GM18873 (cell line): Measurements from ENCODE around the gene KRTAP27-1.

Experiments used
- ATAC-seq: cut with Tn5 transposase; IDR thresholded peaks from one replicate; pipeline ENCODE4 v1.9.1; 2021; ENCODE audit warnings: mild to moderate bottlenecking, moderate library complexity, moderate number of reproducible peaks; ENCODE audit not compliant: unreplicated experiment, low FRiP score

The KRTAP27-1 gene

DNA sequence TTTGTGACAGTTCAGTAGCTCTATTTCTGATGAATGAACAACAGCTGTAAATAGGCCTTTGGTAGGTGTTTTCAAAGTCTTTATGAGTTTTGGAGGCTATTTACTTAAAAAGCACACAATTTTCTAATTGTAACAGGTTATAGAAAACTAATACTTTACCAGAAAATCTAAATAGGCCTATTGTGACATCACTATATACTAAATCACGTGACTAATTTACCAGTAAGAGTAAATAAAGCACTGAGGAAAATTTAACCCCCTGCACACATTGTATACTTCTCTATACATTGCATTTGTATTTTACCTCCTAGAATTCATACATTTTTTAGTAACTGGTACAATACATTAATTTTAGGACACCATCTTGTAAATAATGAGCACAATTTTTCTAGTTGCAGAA is 32.4 kb downstream of the KRTAP27-1 start:
- no peak for ATAC-seq

- ATAC-seq: no peak
These were observed 48.3 kb downstream of the KRTAP27-1 start, which contains the start of gene KRTAP25-1 for GRCh38 chr21:30289215-30289614. Gene KRTAP25-1 (minus strand): TSS chr21:30289514. CDS start chr21:30289490, 24 bp downstream.
